ENCODE results near the gene ANKRD63. TPM values are rescaled to one million over a fixed set of nuclear protein-coding genes. Genes with fewer than 3 reads are reported as not detected.

ANKRD63 gene
- total RNA-seq, 1 donor, result not detected

DNA sequence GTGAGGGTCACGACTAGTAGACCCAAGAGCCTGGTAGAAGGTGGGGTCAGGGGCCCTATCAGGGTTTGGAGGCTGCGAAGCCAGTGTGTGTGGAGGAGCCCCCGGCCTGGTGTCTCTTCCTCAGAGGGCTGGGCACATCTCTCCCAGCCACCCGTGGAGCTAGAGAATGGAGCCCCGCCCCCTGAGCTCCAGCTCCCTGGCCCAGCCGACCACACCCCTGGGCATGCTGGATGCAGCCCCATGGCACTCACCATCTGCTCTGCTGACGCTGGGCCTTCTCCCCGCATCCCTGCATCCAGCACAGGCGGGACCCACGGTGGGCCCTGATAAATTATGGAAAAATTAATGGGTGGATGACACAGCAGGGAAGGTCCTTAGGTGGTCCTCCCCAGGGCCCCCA lies 17.5 kb downstream of the ANKRD63 start:
- H3K4me3 ChIP-seq (ENCODE audit: low read depth, low read length), result no peak overlapping the region
- no peak for DNase-seq (ENCODE audit: low read depth)
- TF ChIP-seq, protein P1, sequence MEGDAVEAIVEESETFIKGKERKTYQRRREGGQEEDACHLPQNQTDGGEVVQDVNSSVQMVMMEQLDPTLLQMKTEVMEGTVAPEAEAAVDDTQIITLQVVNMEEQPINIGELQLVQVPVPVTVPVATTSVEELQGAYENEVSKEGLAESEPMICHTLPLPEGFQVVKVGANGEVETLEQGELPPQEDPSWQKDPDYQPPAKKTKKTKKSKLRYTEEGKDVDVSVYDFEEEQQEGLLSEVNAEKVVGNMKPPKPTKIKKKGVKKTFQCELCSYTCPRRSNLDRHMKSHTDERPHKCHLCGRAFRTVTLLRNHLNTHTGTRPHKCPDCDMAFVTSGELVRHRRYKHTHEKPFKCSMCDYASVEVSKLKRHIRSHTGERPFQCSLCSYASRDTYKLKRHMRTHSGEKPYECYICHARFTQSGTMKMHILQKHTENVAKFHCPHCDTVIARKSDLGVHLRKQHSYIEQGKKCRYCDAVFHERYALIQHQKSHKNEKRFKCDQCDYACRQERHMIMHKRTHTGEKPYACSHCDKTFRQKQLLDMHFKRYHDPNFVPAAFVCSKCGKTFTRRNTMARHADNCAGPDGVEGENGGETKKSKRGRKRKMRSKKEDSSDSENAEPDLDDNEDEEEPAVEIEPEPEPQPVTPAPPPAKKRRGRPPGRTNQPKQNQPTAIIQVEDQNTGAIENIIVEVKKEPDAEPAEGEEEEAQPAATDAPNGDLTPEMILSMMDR (IDR thresholded peaks at IDR 0.05; ENCODE audit: insufficient read depth, low read length), result no peak

DNA sequence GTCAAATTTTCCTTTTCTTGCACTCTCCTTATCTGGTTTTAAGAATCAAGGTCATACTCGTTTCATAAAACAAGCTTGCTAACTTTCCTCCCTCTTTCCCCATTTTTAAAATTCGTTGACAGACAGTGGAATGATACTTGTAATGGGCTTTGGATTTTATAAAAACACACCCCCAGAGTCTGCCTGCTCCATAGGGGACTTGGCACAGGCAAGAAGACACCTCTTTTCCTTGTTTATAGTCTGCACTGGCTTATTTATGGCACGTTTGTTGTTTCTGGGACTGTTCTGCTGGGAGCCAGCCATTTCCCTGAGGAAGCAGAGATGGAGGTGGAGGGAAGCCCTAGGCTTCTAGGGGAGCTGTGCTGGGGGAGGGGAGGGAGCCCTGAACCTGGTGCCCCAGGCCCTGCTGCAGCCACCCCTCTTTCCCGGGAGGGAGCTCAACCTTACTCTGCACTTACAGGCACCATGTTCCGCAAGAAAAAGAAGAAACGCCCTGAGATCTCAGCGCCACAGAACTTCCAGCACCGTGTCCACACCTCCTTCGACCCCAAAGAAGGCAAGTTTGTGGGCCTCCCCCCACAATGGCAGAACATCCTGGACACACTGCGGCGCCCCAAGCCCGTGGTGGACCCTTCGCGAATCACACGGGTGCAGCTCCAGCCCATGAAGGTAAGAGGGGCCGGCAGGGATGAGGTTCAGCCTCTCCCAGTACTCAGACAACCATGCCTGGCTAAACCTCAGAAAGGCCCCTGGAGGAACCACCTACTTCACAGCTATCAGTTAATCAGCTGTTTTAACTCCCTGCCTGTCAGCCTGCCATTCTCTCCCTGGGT lies 18.3 kb downstream of the ANKRD63 start:
- DNase-seq (ENCODE audit: low read depth), result no peak
- no peak overlapping the region for H3K4me3 ChIP-seq (ENCODE audit: low read depth, low read length)
- TF ChIP-seq, protein P1 (IDR thresholded peaks at IDR 0.05; ENCODE audit: insufficient read depth, low read length), result no peak

DNA sequence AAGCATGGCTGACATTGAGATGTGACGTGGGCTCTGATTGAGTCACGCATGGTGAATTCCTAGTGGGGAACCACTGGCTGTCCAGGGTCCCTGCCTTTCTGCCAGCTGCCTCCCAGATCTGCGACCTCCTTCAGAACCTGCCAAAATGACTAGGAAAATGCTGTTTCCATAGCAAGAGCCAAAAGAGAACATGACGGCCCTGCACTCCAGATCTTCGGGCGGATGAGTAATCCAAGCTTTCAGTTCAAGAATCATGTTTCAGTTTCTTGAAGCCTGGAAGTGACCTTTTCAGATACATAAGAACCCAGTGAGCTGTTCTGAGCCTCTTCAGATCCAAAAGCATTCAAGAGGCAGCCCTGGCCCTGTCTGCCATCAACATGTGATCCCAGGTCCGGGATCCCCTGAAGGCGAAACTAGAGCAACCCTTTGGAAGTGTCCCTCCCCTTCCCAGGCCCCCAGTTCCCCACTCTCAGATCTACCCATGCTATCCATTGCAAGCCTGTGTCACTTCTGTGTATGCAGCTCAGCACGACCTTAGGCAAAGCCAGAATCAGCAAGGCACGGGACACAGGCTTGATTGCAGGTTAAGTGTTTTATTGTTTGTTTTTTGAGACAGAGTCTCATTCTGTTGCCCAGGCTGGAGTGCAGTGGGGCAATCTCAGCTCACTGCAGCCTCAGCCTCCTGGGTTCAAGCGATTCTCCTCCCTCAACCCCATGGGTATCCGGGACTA lies 19.7 kb downstream of the ANKRD63 start:
- DNase-seq (ENCODE audit: low read depth), result peak; percentile 71
- no peak overlapping the region for H3K4me3 ChIP-seq (ENCODE audit: low read depth, low read length)
- TF ChIP-seq, protein P1 (IDR thresholded peaks at IDR 0.05; ENCODE audit: insufficient read depth, low read length), result no peak

DNA sequence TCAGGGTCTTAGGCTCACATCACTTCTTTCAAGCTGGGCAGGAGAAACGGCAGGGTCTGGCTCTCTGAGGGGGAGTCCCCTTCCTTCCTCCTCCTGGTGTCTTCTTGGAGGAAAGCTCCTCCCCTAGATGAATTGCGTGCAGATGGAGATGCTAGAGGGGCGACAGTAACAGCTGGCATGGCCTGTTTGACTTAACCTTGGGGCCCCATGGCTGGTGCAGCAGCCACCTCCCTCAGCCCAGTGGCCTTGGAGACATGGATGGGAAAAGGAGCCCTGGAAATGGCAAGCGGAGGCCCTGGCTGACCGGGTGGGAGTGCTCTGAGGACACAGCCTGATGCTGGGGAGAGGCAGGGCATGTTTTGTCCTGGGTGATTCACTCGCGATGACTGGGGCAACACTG lies 23.8 kb downstream of the ANKRD63 start:
- DNase-seq (ENCODE audit: low read depth), result no peak
- TF ChIP-seq, protein P1 (IDR thresholded peaks at IDR 0.05; ENCODE audit: insufficient read depth, low read length), result no peak
- no peak overlapping the region for H3K4me3 ChIP-seq (ENCODE audit: low read depth, low read length)

DNA sequence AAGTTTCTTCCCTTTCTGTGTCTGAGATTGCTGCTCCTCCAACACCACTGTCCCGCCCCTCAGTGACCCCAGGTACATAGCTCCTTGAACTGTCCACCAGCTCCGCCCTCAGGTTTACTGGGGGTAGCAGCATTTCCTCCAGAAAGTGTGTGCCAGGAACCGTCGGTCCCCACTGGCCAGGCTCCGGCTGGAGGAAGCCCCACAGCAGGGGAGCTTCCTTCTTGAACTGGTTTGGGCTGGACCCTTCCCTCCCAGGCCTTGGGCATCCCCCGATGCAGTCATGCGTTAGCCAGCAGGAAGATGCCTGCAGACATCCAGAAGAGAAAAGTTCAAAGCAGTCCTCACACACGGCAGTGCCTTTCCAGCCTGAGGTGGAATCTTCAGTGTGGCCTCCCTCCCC lies 24.3 kb downstream of the ANKRD63 start:
- H3K4me3 ChIP-seq (ENCODE audit: low read depth, low read length), result no peak overlapping the region
- TF ChIP-seq, protein P1 (IDR thresholded peaks at IDR 0.05; ENCODE audit: insufficient read depth, low read length), result no peak

DNA sequence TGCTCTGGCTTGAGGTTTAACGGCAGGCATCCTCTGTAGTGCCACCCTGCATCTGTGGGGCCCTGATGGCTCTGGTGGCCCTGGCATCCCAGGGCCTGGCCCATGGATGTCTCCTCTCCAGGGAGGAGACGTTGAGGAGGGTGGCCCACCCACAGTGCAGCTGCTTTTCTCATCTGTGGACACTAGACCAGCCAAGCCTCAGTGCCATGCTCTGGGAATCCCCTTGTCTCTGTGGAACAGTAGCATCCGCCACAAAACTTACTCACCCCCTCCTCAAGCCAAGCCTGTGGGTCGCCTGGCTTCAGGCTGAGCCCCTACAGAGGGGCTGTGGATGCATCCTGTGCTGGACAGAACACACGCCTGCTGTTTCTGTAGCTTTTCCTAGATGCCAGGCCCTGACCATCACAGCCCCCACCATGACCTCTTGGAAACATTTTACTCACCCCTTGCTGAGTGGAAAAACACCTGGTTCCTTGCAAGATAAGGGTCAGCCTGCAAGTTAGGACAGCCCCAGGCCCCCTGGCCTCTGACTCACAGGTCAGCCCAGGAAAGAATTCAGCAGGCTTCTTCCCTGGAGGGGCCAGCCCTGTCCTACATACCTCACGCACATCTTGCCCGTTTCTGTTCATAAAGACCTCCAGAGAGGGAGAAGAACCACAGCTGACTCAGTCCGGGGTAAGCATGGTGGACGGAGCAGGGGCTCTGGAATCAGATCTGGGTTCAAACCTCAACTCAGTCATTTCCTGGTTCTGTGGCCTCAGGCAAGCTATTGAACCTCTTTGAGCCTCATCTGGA lies 25.0 kb downstream of the ANKRD63 start:
- TF ChIP-seq, protein P1 (IDR thresholded peaks at IDR 0.05; ENCODE audit: insufficient read depth, low read length), result no peak
- no peak overlapping the region for H3K4me3 ChIP-seq (ENCODE audit: low read depth, low read length)
- no peak for DNase-seq (ENCODE audit: low read depth)

More for the DNA sequence above, 24.3 kb downstream of the ANKRD63 start:
- no peak for DNase-seq (ENCODE audit: low read depth)

Data from fibroblast of the aortic adventitia (primary cell).